Upper lobe of left lung (tissue), 4 donors: Measurements from ENCODE around the gene TP53I13.

Source experiments
- CTCF ChIP-seq, 6 experiments: fragments of 450-650 bp in 4 of 6; fragments of 200-600 bp in 2 of 6; sonication (generic) in 2 of 6; IDR thresholded peaks; one replicate each; pipeline ENCODE4 v1.5.1; 2016 to 2019; ENCODE audit warnings: antibody characterized with exemption in 6 of 6
- POLR2A ChIP-seq, 4 donors: fragments of 450-650 bp; IDR thresholded peaks; one replicate each; pipeline ENCODE4 v1.5.1; 2016 to 2017; ENCODE audit warnings: antibody characterized with exemption in 4 of 4, mild to moderate bottlenecking in 2 of 4
- POLR2AphosphoS5 ChIP-seq, 2 donors: sonication (generic); formaldehyde crosslinking; IDR thresholded peaks; one replicate each; pipeline ENCODE4 v1.5.1; 2017; ENCODE audit warnings: antibody characterized with exemption in 2 of 2

GRCh38 chr17:29621751-29622194 lies 53.3 kb downstream of the TP53I13 start:
- TF ChIP-seq CTCF (IDR thresholded peaks at IDR 0.05) (no peak), POLR2A (IDR thresholded peaks at IDR 0.05) (no peak), POLR2AphosphoS5 (IDR thresholded peaks at IDR 0.05) (no peak)
